ENCODE results near the gene KL.

Gene KL

GRCh38 chr13:33110713-33111413, 94.6 kb downstream of the KL start:
- no peak for DNase-seq (ENCODE audit: low read depth in 2 of 2)

GRCh38 chr13:33111414-33112110, 95.3 kb downstream of the KL start:
- DNase-seq (ENCODE audit: low read depth in 2 of 2) = no peak

GRCh38 chr13:33112766-33113165, 96.5 kb downstream of the KL start:
- no peak for DNase-seq (ENCODE audit: low read depth in 2 of 2)

- DNase-seq (ENCODE audit: low read depth in 2 of 2) = no peak
These were observed 97.9 kb downstream of the KL start for GRCh38 chr13:33114146-33114545.

GRCh38 chr13:33115274-33115673, 99.1 kb downstream of the KL start:
- no peak for DNase-seq (ENCODE audit: low read depth in 2 of 2)
